B cell (primary cell): ENCODE results near the gene SERPINE1. TPM values are rescaled to one million over a fixed set of nuclear protein-coding genes. Genes with fewer than 3 reads are reported as not detected.

Source experiments
- ATAC-seq: fragments of 200-7000 bp; cut with Tn5 transposase; one replicate; pipeline ENCODE4 v1.10.0; 2021; ENCODE audit warnings: low read depth, mild to moderate bottlenecking, moderate number of reproducible peaks, moderate library complexity
- CTCF ChIA-PET: fragments of 350-600 bp; sonication (Branson Sonifier 250); formaldehyde crosslinking; loops from one replicate; lab custom pipeline; 2021; ENCODE audit warnings: antibody characterized with exemption, inconsistent platforms; lab: Charles Lee
- POLR2A ChIA-PET: fragments of 350-600 bp; sonication (Branson Sonifier 250); formaldehyde crosslinking; loops from one replicate; lab custom pipeline; 2021; ENCODE audit warnings: antibody characterized with exemption; lab: Charles Lee
- DNase-seq: peaks from one replicate; pipeline ENCODE4 v3.0.0; 2013
- H2AFZ ChIP-seq: 2 replicates; pipeline ENCODE4 v1.6.1; 2012; ENCODE audit warnings: mild to moderate bottlenecking, low read depth, low read length; ENCODE audit not compliant: insufficient read depth, poor library complexity, severe bottlenecking
- H3K27ac ChIP-seq, 2 donors: 1 replicate in 1 of 2; 2 replicates in 1 of 2; pipeline ENCODE4 v1.5.1; 2012 to 2013; ENCODE audit warnings: low read length in 2 of 2, mild to moderate bottlenecking in 2 of 2, moderate library complexity in 1 of 2
- H3K27me3 ChIP-seq, 4 experiments: fragments of 200-600 bp in 1 of 4; sonication (generic) in 1 of 4; replicated peaks in 1 of 4; 1 replicate in 2 of 4; 2 replicates in 2 of 4; pipeline versions ENCODE4 v1.6.1 to v1.7.0; 2013 to 2016; ENCODE audit warnings: low read length in 3 of 4, mild to moderate bottlenecking in 2 of 4, mixed read lengths in 1 of 4, moderate library complexity in 1 of 4; ENCODE audit not compliant: insufficient read depth in 4 of 4, control insufficient read depth in 3 of 4; ENCODE audit errors: control extremely low read depth in 1 of 4
- H3K36me3 ChIP-seq, 2 experiments: replicated peaks in 1 of 2; 1 replicate in 1 of 2; 2 replicates in 1 of 2; pipeline versions ENCODE4 v1.6.1 to v1.7.1; 2013; ENCODE audit warnings: low read length in 1 of 2; ENCODE audit not compliant: insufficient read depth in 2 of 2, control insufficient read depth in 1 of 2; ENCODE audit errors: control extremely low read depth in 1 of 2, extremely low read depth in 1 of 2
- H3K4me1 ChIP-seq, 2 donors: fragments of 200-600 bp in 1 of 2; sonication (generic) in 1 of 2; 1 replicate in 1 of 2; 2 replicates in 1 of 2; pipeline versions ENCODE4 v1.5.1 to v1.6.1; 2013 to 2017; ENCODE audit warnings: low read length in 2 of 2; ENCODE audit not compliant: control insufficient read depth in 2 of 2, insufficient read depth in 2 of 2
- H3K4me2 ChIP-seq: replicated peaks from 2 replicates; pipeline ENCODE3; 2012; ENCODE audit warnings: mild to moderate bottlenecking, low read depth, low read length; ENCODE audit not compliant: poor library complexity, severe bottlenecking
- H3K4me3 ChIP-seq, 5 experiments: fragments of 200-600 bp in 1 of 5; sonication (generic) in 1 of 5; 1 replicate in 3 of 5; 2 replicates in 2 of 5; pipeline versions ENCODE4 v1.5.1 to v1.7.0; 2011 to 2016; ENCODE audit warnings: low read length in 4 of 5, mild to moderate bottlenecking in 4 of 5, low read depth in 2 of 5, control low read depth in 1 of 5, moderate library complexity in 1 of 5; ENCODE audit not compliant: insufficient read depth in 1 of 5; ENCODE audit errors: control extremely low read depth in 1 of 5, extremely low read depth in 1 of 5
- H3K79me2 ChIP-seq: fragments of 200-600 bp; sonication (generic); one replicate; pipeline ENCODE4 v1.6.0; 2016; ENCODE audit warnings: low read length; ENCODE audit not compliant: control insufficient read depth, insufficient read depth
- H3K9ac ChIP-seq: fragments of 200-600 bp; sonication (generic); 2 replicates; pipeline ENCODE4 v1.6.1; 2017; ENCODE audit warnings: mild to moderate bottlenecking, low read length, moderate library complexity
- H3K9me3 ChIP-seq, 3 donors: one replicate each; pipeline versions ENCODE4 v1.6.1 to v1.7.1; 2013; ENCODE audit warnings: low read length in 2 of 3; ENCODE audit not compliant: control insufficient read depth in 2 of 3, insufficient read depth in 1 of 3; ENCODE audit errors: control extremely low read depth in 1 of 3
- H4K20me1 ChIP-seq: 2 replicates; pipeline ENCODE4 v1.6.0; 2012; ENCODE audit warnings: mild to moderate bottlenecking, low read length; ENCODE audit not compliant: insufficient read depth, control insufficient read depth, poor library complexity, severe bottlenecking
- H3K27ac Mint-ChIP-seq: one replicate; pipeline ENCODE4 v1.8.0; 2021; ENCODE audit warnings: mixed read lengths
- H3K27me3 Mint-ChIP-seq: one replicate; pipeline ENCODE4 v1.8.0; 2021; ENCODE audit warnings: mixed read lengths
- H3K4me1 Mint-ChIP-seq: one replicate; pipeline ENCODE4 v1.8.0; 2021; ENCODE audit warnings: mixed read lengths
- H3K4me3 Mint-ChIP-seq: one replicate; pipeline ENCODE4 v1.8.0; 2021; ENCODE audit warnings: mixed read lengths
- H3K9me3 Mint-ChIP-seq: one replicate; pipeline ENCODE4 v1.8.0; 2022; ENCODE audit warnings: mixed read lengths; ENCODE audit not compliant: insufficient read depth
- CTCF ChIP-seq: fragments of 200-600 bp; IDR thresholded peaks from one replicate; pipeline ENCODE4 v1.8.0; 2022; ENCODE audit warnings: antibody characterized with exemption, mild to moderate bottlenecking
- EZH2 ChIP-seq: IDR thresholded peaks from 2 replicates; pipeline ENCODE4 v1.6.1; 2012; ENCODE audit warnings: borderline replicate concordance, low read depth, mild to moderate bottlenecking, moderate library complexity, low read length; ENCODE audit not compliant: insufficient read depth, poor library complexity, severe bottlenecking
- WGBS: methylation state at CpG from one replicate; pipeline ENCODE4 v1.1.5; 2013; ENCODE audit warnings: missing lambda C conversion rate; ENCODE audit not compliant: insufficient coverage; 5-methylcytosine and 5-hydroxymethylcytosine counted together
- intact Hi-C: fragments of 100-400 bp; cut with micrococcal nuclease; formaldehyde crosslinking; loops from one replicate; pipeline ENCODE4 v1.10.0; 2022
- polyA plus RNA-seq: library from polyadenylated mRNA; depleted of rRNA; stranded (reverse); fragments of >200 nt; gene quantifications from 2 replicates; pipeline ENCODE4 v1.2.3, GENCODE V29; 2012
- total RNA-seq, 2 donors: library from RNA; stranded (reverse); fragments of 120-200 nt in 1 of 2; gene quantifications; 1 replicate in 1 of 2; 2 replicates in 1 of 2; pipeline versions ENCODE4 v1.2.3 to v1.2.4, GENCODE V29; 2013 to 2022

Gene SERPINE1
- total and polyA plus RNA-seq, 2 donors (not counting 1 experiment from before 2014, with no cell fraction given): 0.07 to 0.09 TPM

- no peak overlapping the region for H2AFZ ChIP-seq
- ChIA-PET POLR2A (interaction anchor here (0.6 kb wide), 1 partner anchor 327 kb away, joined by 7 read pairs; the partner anchor contains the start of gene SLC12A9), CTCF (no interaction called here)
- DNase-seq: peak; percentile 38
- H3K79me2 ChIP-seq: no peaks in the 10 kb centered on the region
- peaks cover 67% of the 10 kb centered on the region for H3K27me3 Mint-ChIP-seq
- no peaks in the 10 kb centered on the region for H3K9me3 Mint-ChIP-seq
- peaks cover 25% of the 10 kb centered on the region for H3K4me1 Mint-ChIP-seq
- peak overlapping the region in 1 of 5 experiments; percentile 29 for H3K4me3 ChIP-seq
- H3K27me3 ChIP-seq: peaks cover 0 to 83% (median 47%) of the 10 kb centered on the region in 4 experiments
- no peak overlapping the region for H3K27ac ChIP-seq
- peak overlapping the region; percentile 66 for H3K4me2 ChIP-seq
- H3K27ac Mint-ChIP-seq: peak overlapping the region; percentile 32
- no peaks in the 10 kb centered on the region for H3K36me3 ChIP-seq
- H3K4me1 ChIP-seq: peaks cover 23 to 24% of the 10 kb centered on the region in 2 donors
- intact Hi-C loops: no loop called here
- H3K9ac ChIP-seq: peak overlapping the region; percentile 26
- H3K9me3 ChIP-seq: peaks cover 0 to 6% (median 0%) of the 10 kb centered on the region in 3 donors
- H4K20me1 ChIP-seq: no peaks in the 10 kb centered on the region
- TF ChIP-seq CTCF: no peak
- TF ChIP-seq EZH2: no peak
- peak overlapping the region; percentile 73 for H3K4me3 Mint-ChIP-seq
- 6% methylated on average over 10 of the region's 20 CpGs for WGBS
- peak; percentile 15 for ATAC-seq
These were observed 52.2 kb downstream of the SERPINE1 start for GRCh38 chr7:101179117-101179516.

- POLR2A ChIA-PET: no interaction called here
- 7% methylated on average over 27 of the region's 27 CpGs for WGBS
- H3K4me3 Mint-ChIP-seq: no peak overlapping the region
These were observed 52.8 kb downstream of the SERPINE1 start for GRCh38 chr7:101179713-101180112.

More at GRCh38 chr7:101179713-101180112, 52.8 kb downstream of the SERPINE1 start:
- Mint-ChIP-seq H3K9me3 (no peaks in the 10 kb centered on the region), H3K27ac (no peak overlapping the region), H3K4me1 (peaks cover 19% of the 10 kb centered on the region), H3K27me3 (peaks cover 65% of the 10 kb centered on the region)
- CTCF ChIA-PET: no interaction called here
- peak overlapping the region; percentile 66 for H3K4me2 ChIP-seq
- peak overlapping the region in 1 of 5 experiments; percentile 29 for H3K4me3 ChIP-seq
- no peaks in the 10 kb centered on the region for H4K20me1 ChIP-seq
- H3K36me3 ChIP-seq: no peaks in the 10 kb centered on the region
- H3K79me2 ChIP-seq: no peaks in the 10 kb centered on the region
- peaks cover 17 to 19% of the 10 kb centered on the region in 2 donors for H3K4me1 ChIP-seq
- ATAC-seq (peak; percentile 32), DNase-seq (no peak)
- peak overlapping the region; percentile 10 for H2AFZ ChIP-seq
- H3K9me3 ChIP-seq: peaks cover 0 to under 1% (median 0%) of the 10 kb centered on the region in 3 donors
- intact Hi-C loops: no loop called here
- peak overlapping the region; percentile 15 for H3K9ac ChIP-seq
- no peak overlapping the region for H3K27ac ChIP-seq
- H3K27me3 ChIP-seq: peaks cover 0 to 77% (median 44%) of the 10 kb centered on the region in 4 experiments
- TF ChIP-seq CTCF: no peak
- TF ChIP-seq EZH2: no peak
